Measurements from ENCODE around the gene ARID3A.

DNA sequence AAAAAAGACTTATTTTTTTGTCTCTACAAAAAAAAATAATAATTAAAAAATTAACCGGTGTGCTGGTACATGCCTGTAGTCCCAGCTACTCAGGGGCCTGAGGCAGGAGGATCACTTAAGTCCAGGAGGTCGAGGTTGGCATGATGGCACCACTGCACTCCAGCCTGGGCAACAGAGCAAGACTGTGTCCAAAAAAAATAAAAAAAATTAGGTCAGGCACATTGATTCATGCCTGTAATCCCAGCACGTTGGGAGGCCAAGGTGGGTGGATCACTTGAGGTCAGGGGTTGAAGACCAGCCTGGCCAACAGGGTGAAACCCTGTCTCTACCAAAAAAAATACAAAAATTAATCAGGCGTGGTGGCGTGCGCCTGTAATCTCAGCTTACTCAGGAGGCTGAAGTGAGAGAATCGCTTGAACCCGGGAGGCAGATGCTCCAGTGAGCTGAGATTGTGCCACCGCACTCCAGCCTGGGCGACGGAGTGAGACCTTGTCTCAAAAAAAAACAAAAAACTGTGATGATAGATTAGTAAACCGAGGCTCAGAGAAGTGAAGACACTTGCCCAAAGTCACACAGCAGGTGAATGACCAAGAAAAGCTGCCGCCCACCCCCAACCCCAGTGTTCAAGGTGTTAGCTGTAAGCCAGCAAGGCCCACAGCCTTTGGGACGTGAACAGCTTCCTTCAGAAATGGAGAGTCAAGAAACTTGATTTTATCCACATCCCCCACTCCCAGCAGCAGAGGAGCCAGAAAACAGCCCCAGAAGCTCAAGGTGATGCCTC, 23.2 kb upstream of the ARID3A start:
- no peak for TF ChIP-seq POLR2A (IDR thresholded peaks at IDR 0.05; ENCODE audit: low read depth, low read length)
- TF ChIP-seq PAX5 (IDR thresholded peaks at IDR 0.05; ENCODE audit: insufficient read depth, low read length, severe bottlenecking) = no peak
- TF ChIP-seq TAF1 (IDR thresholded peaks at IDR 0.05; ENCODE audit: low read depth, low read length) = no peak
- no peak for TF ChIP-seq POLR2AphosphoS5 (IDR thresholded peaks at IDR 0.05; ENCODE audit: low read depth, low read length)
